A549 (cell line): Measurements from ENCODE around the gene GLYAT.
"Not testable (repeated sequence)": the region's sequence is repeated elsewhere in the genome, so short reads cannot be mapped to it uniquely, and the experiment has no call there.

Source experiments
- CEBPB ChIP-seq, 2 experiments: fragments of >200 bp in 1 of 2; sonication (Bioruptor Twin) in 1 of 2; formaldehyde crosslinking in 1 of 2; IDR thresholded peaks; 2 replicates each; pipeline ENCODE4 v1.6.1; 2012 to 2016
- CTCF ChIP-seq: fragments of >200 bp; sonication (Bioruptor Twin); formaldehyde crosslinking; IDR thresholded peaks from 3 replicates; pipeline ENCODE4 v1.5.1; 2016
- EHMT2 ChIP-seq: fragments of 200-600 bp; sonication (generic); IDR thresholded peaks from 2 replicates; pipeline ENCODE4 v1.6.1; 2016; ENCODE audit warnings: antibody characterized with exemption, low read depth, mild to moderate bottlenecking, moderate library complexity
- EP300 ChIP-seq, 2 experiments: fragments of >200 bp; sonication (Bioruptor Twin); formaldehyde crosslinking; IDR thresholded peaks; 2 replicates in 1 of 2; 3 replicates in 1 of 2; pipeline ENCODE4 v1.6.1; 2016 to 2017
- ESRRA ChIP-seq: fragments of 150-350 bp; IDR thresholded peaks from 2 replicates; pipeline ENCODE4 v1.6.1; 2014; ENCODE audit warnings: mild to moderate bottlenecking, low read length, borderline replicate concordance
- JUN ChIP-seq, 2 experiments: fragments of >200 bp; sonication (Bioruptor Twin); formaldehyde crosslinking; IDR thresholded peaks; 2 replicates in 1 of 2; 3 replicates in 1 of 2; pipeline ENCODE4 v1.6.1; 2016 to 2017
- KDM1A ChIP-seq: fragments of 200-600 bp; sonication (generic); IDR thresholded peaks from 2 replicates; pipeline ENCODE4 v1.6.1; 2016; ENCODE audit warnings: low read depth, mild to moderate bottlenecking
- MAX ChIP-seq: IDR thresholded peaks from 2 replicates; pipeline ENCODE4 v1.6.1; 2012
- POLR2A ChIP-seq: IDR thresholded peaks from 2 replicates; pipeline ENCODE4 v1.6.1; 2012; ENCODE audit warnings: mild to moderate bottlenecking, low read length
- RAD21 ChIP-seq, 2 experiments: fragments of >200 bp in 1 of 2; sonication (Bioruptor Twin) in 1 of 2; formaldehyde crosslinking in 1 of 2; IDR thresholded peaks in 1 of 2; conservative IDR thresholded peaks in 1 of 2; 2 replicates in 1 of 2; 3 replicates in 1 of 2; pipeline ENCODE4 v1.6.1; 2012 to 2018; ENCODE audit warnings: inconsistent platforms in 1 of 2
- RFX5 ChIP-seq: fragments of 450-650 bp; IDR thresholded peaks from 2 replicates; pipeline ENCODE4 v1.7.1; 2014; ENCODE audit warnings: antibody characterized with exemption, mild to moderate bottlenecking, moderate library complexity
- USF2 ChIP-seq: fragments of 450-650 bp; IDR thresholded peaks from 2 replicates; pipeline ENCODE4 v1.6.1; 2014; ENCODE audit warnings: antibody characterized with exemption
- ZFP36 ChIP-seq: fragments of 450-650 bp; IDR thresholded peaks from 2 replicates; pipeline ENCODE4 v1.6.1; 2014; ENCODE audit warnings: borderline replicate concordance; ENCODE audit not compliant: partially characterized antibody

- TF ChIP-seq CTCF; USF2; RFX5; RAD21 (conservative IDR thresholded peaks at IDR 0.05 in 1 of 2, IDR thresholded peaks at IDR 0.05 in 1 of 2); MAX; POLR2A; KDM1A; ZFP36; EP300 (IDR thresholded peaks at IDR 0.05); ESRRA; JUN (IDR thresholded peaks at IDR 0.05); EHMT2; CEBPB (IDR thresholded peaks at IDR 0.05): not testable (repeated sequence)
Measured at GRCh38 chr11:58677536-58677935, 54.2 kb downstream of the GLYAT start.
